ENCODE results near the gene UNC5C.

Gene UNC5C

DNA sequence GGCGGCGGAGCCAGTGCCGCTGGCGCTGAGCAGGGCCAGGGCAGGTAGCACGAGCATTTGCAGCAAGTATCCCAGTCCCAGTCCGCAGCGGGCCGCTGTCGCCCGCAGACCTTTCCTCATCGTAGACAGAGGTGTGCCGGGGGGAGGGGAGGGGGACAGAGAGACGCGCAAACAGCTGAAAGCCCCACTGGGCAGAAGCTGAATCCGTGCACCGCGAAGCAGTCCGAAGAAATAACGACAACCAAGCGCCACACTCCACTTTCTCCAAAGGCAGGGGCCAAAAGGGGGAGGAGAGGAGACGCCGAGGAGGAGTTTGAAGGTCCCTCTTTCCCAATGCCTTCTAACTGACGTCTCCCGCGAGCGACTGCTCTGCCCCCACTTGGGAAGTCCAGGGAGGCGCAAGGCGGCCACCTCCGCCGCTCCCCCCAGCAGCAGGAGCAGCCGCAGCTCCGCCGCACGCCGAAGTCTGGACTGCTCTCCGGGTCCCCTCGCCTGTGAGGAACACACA is at the start of gene UNC5C:
TSS of gene UNC5C (minus strand) at position 236 of the 508 bp plus-strand sequence.
- DNase-seq: no peak

DNA sequence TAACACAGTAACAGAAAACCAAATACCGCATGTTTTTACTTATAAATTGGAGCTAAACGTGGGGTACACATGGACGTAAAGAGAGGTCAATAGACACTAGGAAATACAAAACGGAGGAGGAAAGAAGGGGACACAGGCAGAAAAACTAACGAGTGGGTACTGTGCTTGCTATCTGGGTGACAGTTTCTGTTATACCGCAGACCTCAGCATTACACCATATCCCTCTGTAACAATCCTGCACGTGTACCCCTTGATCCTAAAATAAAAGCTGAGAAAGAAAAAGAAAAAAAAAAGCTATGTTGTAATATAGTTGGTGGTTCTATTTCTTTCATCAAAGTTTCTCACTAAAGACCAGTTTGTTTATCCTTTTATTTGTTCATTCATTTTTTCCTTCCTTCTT is 47.9 kb upstream of the UNC5C start:
- DNase-seq: no peak

DNA sequence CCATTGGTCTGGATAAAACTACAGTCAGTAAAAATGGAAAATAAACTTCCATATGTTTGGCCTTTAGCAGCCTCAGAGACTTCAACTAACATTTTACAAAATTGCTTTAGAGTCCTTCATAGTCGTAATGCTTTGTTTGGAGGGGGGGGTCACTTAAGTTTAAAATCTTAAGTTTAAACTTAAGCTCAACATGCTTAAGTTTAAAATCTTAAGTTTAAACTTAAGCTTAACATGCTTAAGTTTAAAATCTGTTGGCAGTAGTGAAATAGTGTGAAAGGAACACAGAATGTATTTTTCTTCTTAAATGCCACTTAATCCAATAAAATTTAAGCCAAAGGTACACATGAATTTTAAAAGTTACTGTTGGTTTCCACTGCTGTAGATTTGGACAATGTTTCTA is 45.9 kb upstream of the UNC5C start:
- DNase-seq: no peak

GRCh38 chr4:95594013-95594412 is 45.2 kb upstream of the UNC5C start:
- DNase-seq: no peak

GRCh38 chr4:95591278-95591677 is 42.5 kb upstream of the UNC5C start:
- no peak for DNase-seq

- DNase-seq: no peak
Measured at GRCh38 chr4:95590615-95591014, 41.8 kb upstream of the UNC5C start.

- no peak for DNase-seq
Measured at GRCh38 chr4:95585016-95585695, 36.4 kb upstream of the UNC5C start.

- DNase-seq: no peak
Measured at GRCh38 chr4:95580226-95580625, 31.5 kb upstream of the UNC5C start.

GRCh38 chr4:95572304-95572991 is 23.7 kb upstream of the UNC5C start:
- DNase-seq: no peak

DNA sequence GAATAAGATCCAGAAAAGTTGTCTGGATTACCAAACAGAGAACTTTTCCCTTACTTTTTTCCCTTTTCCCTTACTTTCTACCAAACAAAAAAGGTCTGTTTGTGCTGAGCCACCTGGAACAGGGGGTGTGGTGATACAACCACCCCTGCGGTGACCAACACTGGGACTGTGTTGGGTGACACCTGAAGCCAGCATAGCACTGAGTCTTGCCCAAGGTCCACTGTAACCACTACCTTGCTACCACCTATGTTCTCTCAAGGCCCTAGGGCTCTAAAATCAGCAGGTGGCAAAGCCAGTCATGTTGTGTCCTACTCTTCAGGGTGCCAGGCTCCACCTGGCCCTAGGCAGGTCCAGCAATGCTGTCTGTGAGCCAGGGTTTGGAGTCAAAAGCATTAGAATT is 22.8 kb upstream of the UNC5C start:
- DNase-seq: no peak

DNA sequence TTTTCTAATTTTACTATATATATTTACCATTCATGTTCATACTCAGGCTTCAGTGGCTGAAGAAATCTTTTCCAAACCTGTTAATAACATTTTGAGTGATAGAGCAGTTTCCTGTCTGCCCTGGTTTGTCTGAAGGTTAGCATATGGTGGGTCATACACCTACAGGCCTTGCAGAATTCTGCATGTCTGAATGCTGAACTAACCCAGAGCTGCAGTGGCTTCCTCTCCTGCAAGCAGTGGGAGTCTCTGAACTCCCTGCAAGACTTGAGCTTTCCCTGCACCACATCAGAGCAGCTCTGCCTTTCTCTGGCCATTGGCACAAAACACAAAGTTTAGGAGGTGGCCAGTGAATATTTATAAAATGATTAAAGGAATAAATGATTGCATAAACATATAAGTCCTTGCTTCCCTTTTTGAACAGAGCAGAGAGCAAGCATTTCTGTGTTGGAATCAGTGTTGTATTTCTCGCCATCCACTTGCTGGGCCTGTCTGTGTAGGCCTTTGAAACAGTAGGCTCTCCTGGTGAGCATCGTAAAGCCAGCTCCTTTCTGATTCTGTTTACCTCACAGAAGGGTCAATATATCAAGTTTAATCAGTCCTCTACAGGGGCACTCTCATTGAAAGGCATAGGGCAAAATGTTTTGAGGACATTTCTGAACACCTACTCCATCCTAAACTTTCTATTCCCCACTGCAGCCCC is 15.0 kb upstream of the UNC5C start:
- no peak for DNase-seq

GRCh38 chr4:95560774-95561173 is 12.0 kb upstream of the UNC5C start:
- no peak for DNase-seq

GRCh38 chr4:95556207-95556859 is 7.6 kb upstream of the UNC5C start:
- no peak for DNase-seq

DNA sequence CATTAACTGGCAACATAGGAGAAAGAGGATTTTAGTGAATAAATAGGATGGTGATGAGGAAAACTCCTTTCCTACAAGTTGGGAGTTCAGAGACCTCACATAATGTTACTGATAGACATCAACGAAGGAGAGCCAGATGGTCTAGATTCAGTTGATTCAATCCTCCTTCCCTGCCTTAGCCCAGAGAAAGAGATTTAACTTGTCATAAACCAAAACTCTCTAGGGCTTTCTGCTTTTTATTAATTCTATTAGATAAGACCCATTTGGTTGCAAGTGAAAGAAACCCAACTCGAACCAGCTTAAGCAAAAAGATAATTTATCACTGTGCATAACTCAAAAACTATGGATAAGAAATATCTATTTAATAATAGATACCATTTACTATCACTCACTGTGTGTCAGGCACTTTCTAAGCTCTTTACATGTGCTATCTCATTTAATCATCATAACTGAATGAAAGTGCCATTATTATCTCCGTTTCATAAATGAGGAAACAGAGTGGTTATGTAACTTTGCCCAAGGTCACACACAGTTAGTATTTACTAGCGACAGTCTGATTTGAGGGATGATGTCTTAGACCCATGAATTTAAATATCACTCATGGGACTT is 4.3 kb upstream of the UNC5C start:
- no peak for DNase-seq

DNA sequence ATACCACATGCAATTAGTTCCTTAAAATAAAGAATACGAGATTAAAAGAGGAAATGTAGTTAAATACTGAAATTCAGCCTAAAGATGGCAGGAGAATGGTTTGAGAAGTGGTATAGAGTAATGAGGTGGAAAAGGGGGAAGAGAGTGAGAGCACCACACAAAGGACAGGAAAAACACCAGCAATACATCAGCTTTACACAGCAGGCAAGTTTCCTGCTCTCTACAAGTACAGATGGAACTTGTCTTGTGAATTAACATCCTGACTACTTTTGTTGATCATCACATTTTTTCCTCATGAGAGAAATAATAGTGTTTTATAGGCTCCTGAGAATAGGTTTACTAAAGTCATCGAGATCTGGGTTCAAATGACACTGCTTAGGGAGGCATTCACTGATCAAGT is 2.9 kb upstream of the UNC5C start:
- DNase-seq: no peak

DNA sequence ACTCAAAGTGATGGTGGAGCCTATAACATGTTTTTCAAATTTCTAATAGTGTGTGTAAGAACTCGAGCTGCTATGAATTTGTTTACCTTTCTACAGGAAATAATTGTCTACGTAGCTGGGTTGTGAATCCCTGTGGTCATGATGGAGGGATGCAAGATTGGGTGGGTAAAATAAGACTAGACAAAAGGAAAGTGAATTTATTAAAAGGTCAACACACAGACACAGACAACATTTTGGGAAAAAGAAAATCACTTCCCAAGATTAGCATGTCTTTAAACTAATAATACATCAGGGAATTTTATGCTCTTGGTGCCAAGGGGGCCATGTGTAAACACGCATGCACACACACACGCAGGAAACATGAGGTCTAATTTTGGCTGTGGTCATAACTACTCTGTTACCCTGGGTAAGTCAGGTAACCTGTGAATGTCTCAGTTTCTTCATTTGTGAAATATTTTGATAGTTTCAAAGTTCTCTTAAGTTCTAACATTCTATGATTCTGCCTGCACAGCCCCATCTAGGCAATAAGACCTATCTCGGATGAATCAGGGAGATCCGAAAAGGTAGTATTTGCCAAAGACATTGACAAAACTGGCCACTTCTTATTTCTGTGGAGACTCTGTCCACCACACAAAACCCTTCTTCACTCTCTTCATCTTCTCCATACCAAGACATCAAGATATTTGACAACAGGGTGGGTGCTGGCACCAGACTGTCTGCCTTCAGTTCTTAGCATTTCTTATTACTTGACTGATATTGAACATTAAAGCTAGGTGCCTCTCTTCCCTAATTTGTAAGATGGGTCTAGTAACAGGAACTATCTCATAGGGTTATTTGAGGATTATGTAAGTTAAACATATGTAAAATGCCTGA is 1.6 kb upstream of the UNC5C start:
- DNase-seq: no peak

- no peak for DNase-seq
Measured at GRCh38 chr4:95549246-95550114, 707 bp upstream of the UNC5C start.

GRCh38 chr4:95547715-95548471 is 880 bp downstream of the UNC5C start:
- no peak for DNase-seq

DNA sequence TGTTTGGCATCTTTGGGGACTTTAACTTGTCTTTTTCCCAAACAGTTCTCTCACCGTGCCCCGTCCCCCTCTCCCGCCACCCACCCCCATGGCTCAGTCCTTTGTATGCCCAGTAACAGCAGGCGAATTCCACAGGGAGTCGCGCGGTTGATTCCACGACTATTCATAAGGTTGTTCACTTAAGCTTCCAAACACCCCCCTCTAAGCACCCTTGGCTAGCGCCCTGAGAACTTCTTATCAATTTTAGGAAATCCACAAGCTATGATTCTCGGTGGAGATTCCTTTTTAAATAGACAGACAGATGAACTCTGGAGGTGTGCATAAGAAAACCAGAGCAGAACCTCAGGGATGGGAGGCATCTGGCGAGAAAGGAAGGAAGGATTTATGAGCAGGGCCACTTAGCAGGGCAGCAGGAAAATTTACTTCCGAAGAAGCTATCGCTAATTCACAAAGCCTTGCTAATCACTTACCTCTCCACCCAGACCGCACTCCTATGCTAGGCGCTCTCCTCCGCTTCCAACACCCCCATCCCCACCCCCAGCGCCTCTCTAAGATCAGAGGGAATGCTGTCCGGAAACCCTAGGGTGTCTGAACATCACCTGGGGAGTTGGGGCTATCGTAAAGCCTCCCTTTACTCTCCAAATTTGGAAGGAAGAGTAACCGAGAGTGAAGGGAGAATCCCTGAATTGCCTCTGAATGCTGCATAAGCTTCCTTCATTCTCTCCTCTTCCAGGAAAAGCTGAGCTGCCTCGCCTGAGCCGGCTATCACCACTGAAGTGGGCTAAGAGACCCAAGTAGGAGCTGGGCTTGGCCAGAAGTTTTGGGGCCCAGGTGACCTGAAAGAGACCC is 1.7 kb downstream of the UNC5C start:
- DNase-seq: no peak
